Vagina (tissue), 2 donors: Measurements from ENCODE around the gene OR4F15. TPM values are rescaled to one million over a fixed set of nuclear protein-coding genes. Genes with fewer than 3 reads are reported as not detected.

Source experiments
- DNase-seq, 2 donors: peaks; one replicate each; pipeline ENCODE4 v3.0.0-alpha.2; 2017; ENCODE audit errors: extremely low spot score in 2 of 2
- H3K27ac ChIP-seq: fragments of 200-600 bp; sonication (generic); one replicate; pipeline ENCODE4 v1.5.1; 2019
- H3K27me3 ChIP-seq: fragments of 200-600 bp; sonication (generic); one replicate; pipeline ENCODE4 v1.5.1; 2019
- H3K36me3 ChIP-seq, 2 donors: fragments of 200-600 bp; sonication (generic); one replicate each; pipeline ENCODE4 v1.5.1; 2017 to 2019
- H3K4me1 ChIP-seq: fragments of 200-600 bp; sonication (generic); one replicate; pipeline ENCODE4 v1.5.1; 2019
- H3K4me3 ChIP-seq, 2 donors: fragments of 200-600 bp; sonication (generic); 1 replicate in 1 of 2; 2 replicates in 1 of 2; pipeline ENCODE4 v1.5.1; 2016 to 2019
- H3K9me3 ChIP-seq: fragments of 200-600 bp; sonication (generic); one replicate; pipeline ENCODE4 v1.5.1; 2019
- CTCF ChIP-seq, 3 experiments: fragments of 450-650 bp in 2 of 3; fragments of 200-600 bp in 1 of 3; sonication (generic) in 1 of 3; IDR thresholded peaks; one replicate each; pipeline ENCODE4 v1.5.1; 2017 to 2019; ENCODE audit warnings: antibody characterized with exemption in 3 of 3, mild to moderate bottlenecking in 2 of 3, moderate library complexity in 2 of 3
- POLR2A ChIP-seq, 2 donors: fragments of 450-650 bp; IDR thresholded peaks; one replicate each; pipeline ENCODE4 v1.6.1; 2017; ENCODE audit warnings: antibody characterized with exemption in 2 of 2, mild to moderate bottlenecking in 2 of 2, moderate library complexity in 2 of 2
- POLR2AphosphoS5 ChIP-seq, 2 donors: sonication (generic); formaldehyde crosslinking; IDR thresholded peaks; one replicate each; pipeline ENCODE4 v1.9.0; 2017; ENCODE audit warnings: antibody characterized with exemption in 2 of 2, mild to moderate bottlenecking in 2 of 2, low read depth in 1 of 2; ENCODE audit not compliant: insufficient read depth in 1 of 2
- intact Hi-C: fragments of 100-400 bp; cut with DNase I; formaldehyde crosslinking; loops from one replicate; pipeline ENCODE4 v1.15.1; 2023
- total RNA-seq: library from RNA; depleted of rRNA; stranded (reverse); fragments of >200 nt; gene quantifications from one replicate; pipeline ENCODE4 v1.2.3, GENCODE V29; 2016

Gene OR4F15
- total RNA-seq, 1 donor from 2014 or later, result not detected

- TF ChIP-seq POLR2AphosphoS5 (IDR thresholded peaks at IDR 0.05; ENCODE audit: insufficient read depth in 1 of 2, low read depth in 1 of 2) (no peak), CTCF (IDR thresholded peaks at IDR 0.05) (no peak), POLR2A (IDR thresholded peaks at IDR 0.05) (no peak)
- Histone ChIP-seq H3K4me1 (no peaks in the 10 kb centered on the region), H3K27me3 (no peaks in the 10 kb centered on the region), H3K4me3 (no peak overlapping the region), H3K27ac (no peak overlapping the region), H3K36me3 (no peaks in the 10 kb centered on the region), H3K9me3 (no peaks in the 10 kb centered on the region)
- DNase-seq, result no peak
- intact Hi-C loops, result no loop called here
Observed at GRCh38 chr15:101808201-101808600, 3.8 kb upstream of the OR4F15 start.

GRCh38 chr15:101810456-101810855 is 1.5 kb upstream of the OR4F15 start:
- TF ChIP-seq POLR2AphosphoS5 (IDR thresholded peaks at IDR 0.05; ENCODE audit: insufficient read depth in 1 of 2, low read depth in 1 of 2) (no peak), CTCF (IDR thresholded peaks at IDR 0.05) (no peak), POLR2A (IDR thresholded peaks at IDR 0.05) (no peak)
- intact Hi-C loops, result no loop called here
- Histone ChIP-seq H3K27ac (no peak overlapping the region), H3K27me3 (no peaks in the 10 kb centered on the region), H3K9me3 (no peaks in the 10 kb centered on the region), H3K4me3 (no peak overlapping the region), H3K4me1 (no peaks in the 10 kb centered on the region), H3K36me3 (no peaks in the 10 kb centered on the region)
- no peak for DNase-seq

GRCh38 chr15:101810876-101811275 is 1.1 kb upstream of the OR4F15 start:
- intact Hi-C loops, result no loop called here
- Histone ChIP-seq H3K4me3 (no peak overlapping the region), H3K27me3 (no peaks in the 10 kb centered on the region), H3K4me1 (no peaks in the 10 kb centered on the region), H3K9me3 (no peaks in the 10 kb centered on the region), H3K36me3 (no peaks in the 10 kb centered on the region), H3K27ac (no peak overlapping the region)
- no peak for DNase-seq
- TF ChIP-seq POLR2AphosphoS5 (IDR thresholded peaks at IDR 0.05; ENCODE audit: insufficient read depth in 1 of 2, low read depth in 1 of 2) (no peak), CTCF (IDR thresholded peaks at IDR 0.05) (no peak), POLR2A (IDR thresholded peaks at IDR 0.05) (no peak)

- TF ChIP-seq POLR2A (IDR thresholded peaks at IDR 0.05) (no peak), CTCF (IDR thresholded peaks at IDR 0.05) (no peak), POLR2AphosphoS5 (IDR thresholded peaks at IDR 0.05; ENCODE audit: insufficient read depth in 1 of 2, low read depth in 1 of 2) (no peak)
- H3K9me3 ChIP-seq, result no peaks in the 10 kb centered on the region
- no peak overlapping the region for H3K4me3 ChIP-seq
- DNase-seq, result no peak
- intact Hi-C loops, result no loop called here
- H3K27ac ChIP-seq, result no peak overlapping the region
- H3K27me3 ChIP-seq, result no peaks in the 10 kb centered on the region
- no peaks in the 10 kb centered on the region for H3K4me1 ChIP-seq
- no peaks in the 10 kb centered on the region for H3K36me3 ChIP-seq
Observed at GRCh38 chr15:101813803-101814534, 2.0 kb downstream of the OR4F15 start.

- DNase-seq, result no peak
- Histone ChIP-seq H3K4me1 (no peaks in the 10 kb centered on the region), H3K9me3 (no peaks in the 10 kb centered on the region), H3K27me3 (no peaks in the 10 kb centered on the region), H3K4me3 (no peak overlapping the region), H3K27ac (no peak overlapping the region), H3K36me3 (no peaks in the 10 kb centered on the region)
- intact Hi-C loops, result no loop called here
- TF ChIP-seq POLR2AphosphoS5 (IDR thresholded peaks at IDR 0.05; ENCODE audit: insufficient read depth in 1 of 2, low read depth in 1 of 2) (no peak), CTCF (IDR thresholded peaks at IDR 0.05) (no peak), POLR2A (IDR thresholded peaks at IDR 0.05) (no peak)
Observed at GRCh38 chr15:101820781-101821180, 8.8 kb downstream of the OR4F15 start.
